H9 (cell line): ENCODE results near the gene CORO2B. TPM values are rescaled to one million over a fixed set of nuclear protein-coding genes. Genes with fewer than 3 reads are reported as not detected.

Experiments used
- DNase-seq: peaks from one replicate; pipeline ENCODE4 v3.0.0-alpha.2; 2017
- H2AFZ ChIP-seq: one replicate; pipeline ENCODE4 v1.6.1; 2013; ENCODE audit warnings: mild to moderate bottlenecking, low read length, control low read depth, moderate library complexity
- H2AK5ac ChIP-seq: 2 replicates; pipeline ENCODE4 v1.6.1; 2013; ENCODE audit warnings: low read length, control low read depth, mixed read lengths; ENCODE audit not compliant: insufficient read length
- H2BK120ac ChIP-seq: one replicate; pipeline ENCODE4 v1.6.1; 2013; ENCODE audit warnings: low read depth, mild to moderate bottlenecking, low read length, control low read depth, inconsistent platforms; ENCODE audit not compliant: poor library complexity, severe bottlenecking
- H2BK12ac ChIP-seq: 2 replicates; pipeline ENCODE4 v1.6.1; 2013; ENCODE audit warnings: low read length, control low read depth, mixed read lengths, low read depth; ENCODE audit not compliant: insufficient read length
- H2BK15ac ChIP-seq: 2 replicates; pipeline ENCODE4 v1.6.1; 2013; ENCODE audit warnings: low read depth, low read length, control low read depth
- H2BK20ac ChIP-seq: one replicate; pipeline ENCODE4 v1.6.1; 2013; ENCODE audit warnings: low read depth, mild to moderate bottlenecking, low read length, control low read depth, inconsistent platforms; ENCODE audit not compliant: poor library complexity, severe bottlenecking
- H2BK5ac ChIP-seq: 2 replicates; pipeline ENCODE4 v1.6.1; 2013; ENCODE audit warnings: low read length, control low read depth, mixed read lengths; ENCODE audit not compliant: insufficient read length
- H3K14ac ChIP-seq: 2 replicates; pipeline ENCODE4 v1.6.1; 2013; ENCODE audit warnings: low read length, control low read depth; ENCODE audit not compliant: insufficient read depth
- H3K18ac ChIP-seq: 2 replicates; pipeline ENCODE4 v1.6.1; 2013; ENCODE audit warnings: low read depth, mild to moderate bottlenecking, mixed read lengths, low read length, control low read depth; ENCODE audit not compliant: insufficient read length
- H3K23ac ChIP-seq: 2 replicates; pipeline ENCODE4 v1.6.1; 2013; ENCODE audit warnings: low read length, control low read depth, mixed read lengths, low read depth; ENCODE audit not compliant: insufficient read length
- H3K23me2 ChIP-seq: 2 replicates; pipeline ENCODE4 v1.6.1; 2013; ENCODE audit warnings: low read depth, mild to moderate bottlenecking, mixed read lengths, low read length, control low read depth; ENCODE audit not compliant: insufficient read length, poor library complexity, severe bottlenecking
- H3K27ac ChIP-seq: 2 replicates; pipeline ENCODE4 v1.5.1; 2013; ENCODE audit warnings: low read length, control low read depth, mixed read lengths, low read depth; ENCODE audit not compliant: insufficient read length
- H3K27me3 ChIP-seq: 2 replicates; pipeline ENCODE4 v1.6.1; 2013; ENCODE audit warnings: low read length, control low read depth, inconsistent platforms; ENCODE audit not compliant: insufficient read depth
- H3K4ac ChIP-seq: 2 replicates; pipeline ENCODE4 v1.6.1; 2013; ENCODE audit warnings: low read depth, mild to moderate bottlenecking, control low read depth, inconsistent platforms, low read length, moderate library complexity
- H3K4me1 ChIP-seq: 2 replicates; pipeline ENCODE4 v1.6.1; 2013; ENCODE audit warnings: low read length, control low read depth, inconsistent platforms; ENCODE audit not compliant: insufficient read depth
- H3K4me2 ChIP-seq: 2 replicates; pipeline ENCODE4 v1.6.1; 2013; ENCODE audit warnings: low read length, control low read depth, mixed read lengths; ENCODE audit not compliant: insufficient read length, insufficient read depth
- H3K56ac ChIP-seq: 2 replicates; pipeline ENCODE4 v1.6.1; 2013; ENCODE audit warnings: low read depth, mild to moderate bottlenecking, mixed read lengths, low read length, control low read depth; ENCODE audit not compliant: insufficient read length
- H3K79me1 ChIP-seq: 2 replicates; pipeline ENCODE4 v1.6.1; 2013; ENCODE audit warnings: low read depth, mild to moderate bottlenecking, moderate library complexity, low read length, control low read depth, inconsistent platforms; ENCODE audit not compliant: insufficient read depth, poor library complexity, severe bottlenecking
- H3K79me2 ChIP-seq: 2 replicates; pipeline ENCODE4 v1.6.1; 2013; ENCODE audit warnings: low read length, control low read depth, inconsistent platforms; ENCODE audit not compliant: insufficient read depth
- H3K9ac ChIP-seq: 2 replicates; pipeline ENCODE4 v1.6.1; 2013; ENCODE audit warnings: low read length, control low read depth, mixed read lengths; ENCODE audit not compliant: insufficient read length; ENCODE audit errors: extremely low read depth
- H3K9me3 ChIP-seq: one replicate; pipeline ENCODE4 v1.6.1; 2013; ENCODE audit warnings: low read depth, low read length, inconsistent platforms; ENCODE audit not compliant: control insufficient read depth
- H3T11ph ChIP-seq: one replicate; pipeline ENCODE4 v1.6.1; 2013; ENCODE audit warnings: mild to moderate bottlenecking, low read length, control low read depth, inconsistent platforms
- H4K20me1 ChIP-seq: one replicate; pipeline ENCODE4 v1.6.1; 2013; ENCODE audit not compliant: control insufficient read depth, insufficient read length, insufficient read depth
- H4K5ac ChIP-seq: 2 replicates; pipeline ENCODE4 v1.6.1; 2013; ENCODE audit warnings: low read depth, mild to moderate bottlenecking, mixed read lengths, low read length, control low read depth; ENCODE audit not compliant: insufficient read length
- H4K8ac ChIP-seq: replicated peaks from 2 replicates; pipeline ENCODE4 v1.6.1; 2013; ENCODE audit warnings: low read length, control low read depth, mixed read lengths, low read depth; ENCODE audit not compliant: insufficient read length
- H4K91ac ChIP-seq: 2 replicates; pipeline ENCODE4 v1.6.1; 2013; ENCODE audit warnings: low read depth, mild to moderate bottlenecking, moderate library complexity, mixed read lengths, low read length, control low read depth; ENCODE audit not compliant: insufficient read length
- H3K27ac Mint-ChIP-seq, 3 experiments: 2 replicates in 2 of 3; 3 replicates in 1 of 3; pipeline ENCODE4 v1.8.0; 2020 to 2021; ENCODE audit warnings: mixed read lengths in 3 of 3, mild to moderate bottlenecking in 1 of 3, moderate library complexity in 1 of 3
- H3K27me3 Mint-ChIP-seq: 2 replicates; pipeline ENCODE4 v1.8.0; 2021; ENCODE audit warnings: low read depth, mild to moderate bottlenecking, moderate library complexity, mixed read lengths
- H3K36me3 Mint-ChIP-seq, 3 experiments: 2 replicates in 2 of 3; 3 replicates in 1 of 3; pipeline ENCODE4 v1.8.0; 2020 to 2021; ENCODE audit warnings: low read depth in 3 of 3, mixed read lengths in 3 of 3; ENCODE audit not compliant: insufficient read depth in 1 of 3
- H3K4me1 Mint-ChIP-seq, 2 experiments: 2 replicates each; pipeline ENCODE4 v1.8.0; 2020; ENCODE audit warnings: mixed read lengths in 2 of 2
- H3K4me3 Mint-ChIP-seq, 2 experiments: 2 replicates in 1 of 2; 3 replicates in 1 of 2; pipeline ENCODE4 v1.8.0; 2020 to 2021; ENCODE audit warnings: mild to moderate bottlenecking in 2 of 2, mixed read lengths in 2 of 2, moderate library complexity in 1 of 2
- H3K9me3 Mint-ChIP-seq, 2 experiments: 2 replicates in 1 of 2; 3 replicates in 1 of 2; pipeline ENCODE4 v1.8.0; 2020; ENCODE audit warnings: mild to moderate bottlenecking in 2 of 2, mixed read lengths in 2 of 2, moderate library complexity in 1 of 2
- CTCF ChIP-seq: fragments of 200-600 bp; sonication (generic); conservative IDR thresholded peaks from 3 replicates; pipeline ENCODE4 v1.8.0; 2021; ENCODE audit warnings: antibody characterized with exemption, mild to moderate bottlenecking
- WGBS: extraction: QIAGEN DNeasy Blood & Tissue Kit; methylation state at CpG from one replicate; pipeline ENCODE4 v1.1.7; 2013; ENCODE audit warnings: missing lambda C conversion rate, low lambda C conversion rate, mixed read lengths; ENCODE audit not compliant: insufficient read length; ENCODE audit errors: extremely low coverage; 5-methylcytosine and 5-hydroxymethylcytosine counted together
- total RNA-seq: library from RNA; stranded (reverse); gene quantifications from 2 replicates; pipeline ENCODE4 v1.2.1, GENCODE V29; 2021

The CORO2B gene
- total RNA-seq, 1 experiment from 2014 or later = 3.1 TPM

- Histone ChIP-seq H4K8ac (no peak overlapping the region), H2BK15ac (no peak overlapping the region), H3K23ac (no peak overlapping the region), H2BK12ac (no peak overlapping the region), H3K27ac (no peak overlapping the region), H4K20me1 (no peaks in the 10 kb centered on the region), H3T11ph (no peak overlapping the region), H4K5ac (no peak overlapping the region), H3K79me1 (no peaks in the 10 kb centered on the region), H3K9me3 (no peaks in the 10 kb centered on the region), H2BK5ac (no peak overlapping the region), H3K56ac (no peak overlapping the region), H3K79me2 (no peaks in the 10 kb centered on the region), H3K14ac (0 out of 2 replicates have a peak overlapping the region, but pooled peaks have one; percentile 52), H3K23me2 (no peaks in the 10 kb centered on the region), H3K4ac (no peak overlapping the region), H3K9ac (no peak overlapping the region), H2AK5ac (no peak overlapping the region), H2AFZ (no peak overlapping the region), H3K4me1 (no peaks in the 10 kb centered on the region; the same call in 1 of the 2 replicates), H2BK120ac (no peak overlapping the region), H3K4me2 (no peak overlapping the region), H4K91ac (no peak overlapping the region), H3K18ac (no peak overlapping the region), H2BK20ac (no peak overlapping the region), H3K27me3 (no peaks in the 10 kb centered on the region)
- H3K9me3 Mint-ChIP-seq = no peaks in the 10 kb centered on the region
- H3K27me3 Mint-ChIP-seq = peaks cover 2% of the 10 kb centered on the region; the same call in 1 of the 2 replicates
- H3K4me1 Mint-ChIP-seq = peaks cover 6 to 19% of the 10 kb centered on the region in 2 experiments
- no peak for DNase-seq
- no CpG with 5 or more reads among the region's 4 CpGs for WGBS
- no peak for TF ChIP-seq CTCF
- H3K36me3 Mint-ChIP-seq = no peaks in the 10 kb centered on the region
- H3K4me3 Mint-ChIP-seq = no peak overlapping the region
- H3K27ac Mint-ChIP-seq = peak overlapping the region in 1 of 3 experiments; percentile 9; a peak in 1 of 7 replicates
Measured at GRCh38 chr15:68706256-68706655, 127.5 kb downstream of the CORO2B start.
